ENCODE results near the gene SGCD.

DNA sequence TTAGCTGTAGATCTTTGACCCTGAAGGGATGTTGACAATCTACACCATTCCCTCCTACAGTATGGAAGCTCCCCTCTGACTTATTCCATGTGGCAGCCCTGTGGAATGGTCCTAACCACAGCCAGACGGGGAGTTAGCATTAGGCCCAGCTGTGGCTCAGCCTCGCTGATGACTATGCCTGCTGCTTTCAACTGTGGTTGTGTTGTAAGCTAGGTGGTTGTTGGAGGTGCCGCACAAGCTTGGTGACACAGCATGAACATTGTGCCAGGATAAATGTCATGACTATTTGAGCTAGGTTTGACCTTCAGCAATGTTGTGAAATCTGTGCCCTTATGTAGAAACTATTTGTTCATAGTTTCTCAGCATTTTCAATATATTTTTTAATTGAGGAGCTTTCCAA is 40.6 kb downstream of the SGCD start:
- TF ChIP-seq CTCF (conservative IDR thresholded peaks at IDR 0.05) = no peak
- TF ChIP-seq ZFX (IDR thresholded peaks at IDR 0.05) = no peak

Measured in C4-2B (cell line).